LHCN-M2 (cell line): Measurements from ENCODE around the gene ETS1. TPM values are rescaled to one million over a fixed set of nuclear protein-coding genes. Genes with fewer than 3 reads are reported as not detected.
A peak's percentile ranks its signal among the peaks of the same experiment; 100 is the strongest.
"Not testable (repeated sequence)": the region's sequence is repeated elsewhere in the genome, so short reads cannot be mapped to it uniquely, and the experiment has no call there.

Experiments used
- DNase-seq: peaks from one replicate; pipeline ENCODE4 v3.0.0-alpha.2; 2012; ENCODE audit warnings: low read depth
- total RNA-seq: library from RNA; depleted of rRNA; stranded (reverse); fragments of >200 nt; gene quantifications from 2 replicates; pipeline ENCODE4 v1.2.3, GENCODE V29; 2014

ETS1 gene
- total RNA-seq, 1 experiment from 2014 or later = 38.2 TPM

DNA sequence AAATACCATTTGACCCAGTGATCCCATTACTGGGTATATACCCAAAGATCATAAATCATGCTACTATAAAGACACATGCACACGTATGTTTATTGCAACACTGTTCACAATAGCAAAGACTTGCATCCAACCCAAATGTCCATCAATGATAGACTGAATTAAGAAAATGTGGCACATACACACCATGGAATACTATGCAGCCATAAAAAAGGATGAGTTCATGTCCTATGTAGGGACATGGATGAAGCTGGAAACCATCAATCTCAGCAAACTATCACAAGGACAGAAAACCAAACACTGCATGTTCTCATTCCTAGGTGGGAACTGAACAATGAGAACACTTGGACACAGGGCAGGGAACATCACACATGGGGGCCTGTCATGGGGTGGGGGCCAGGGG is 141.4 kb downstream of the ETS1 start:
- not testable (repeated sequence) for DNase-seq

DNA sequence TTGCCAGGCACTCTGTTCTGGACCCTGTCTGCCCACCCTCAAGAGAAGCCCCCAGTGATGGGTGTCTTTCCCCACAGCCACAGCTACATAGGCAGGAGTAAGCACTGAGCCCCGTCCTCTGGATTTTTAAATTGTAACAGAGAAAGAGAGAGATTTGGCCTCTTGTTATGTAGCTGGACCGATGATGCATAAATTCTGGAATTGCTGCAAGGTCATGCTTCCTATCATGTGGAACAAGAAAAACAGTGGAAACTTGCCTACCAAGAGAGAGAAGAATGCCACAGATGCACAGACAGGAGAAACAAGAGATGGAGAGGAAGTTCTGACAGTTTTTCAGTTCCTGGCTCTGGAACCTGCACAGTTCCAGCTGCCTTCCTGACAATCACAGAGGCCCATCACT is 150.2 kb downstream of the ETS1 start:
- DNase-seq = no peak

DNA sequence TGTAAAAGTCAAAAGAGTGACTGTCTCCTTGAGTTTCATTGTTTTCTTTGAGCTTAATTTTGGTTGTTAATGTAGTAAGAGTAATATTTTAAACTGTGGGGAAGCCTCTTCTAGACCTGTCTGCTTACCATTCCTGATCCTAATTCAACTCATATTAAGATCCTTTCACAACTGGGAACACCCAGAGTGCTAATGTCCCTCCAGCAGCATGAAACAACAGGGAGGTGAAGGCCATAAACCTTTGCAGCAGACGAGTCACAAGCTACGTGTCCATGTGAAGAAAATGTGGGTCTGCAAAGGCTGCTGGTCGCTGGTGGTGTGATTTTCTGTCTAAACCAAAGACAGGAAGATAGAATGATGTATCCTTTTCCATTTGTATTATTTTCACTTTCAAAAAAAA is 152.5 kb downstream of the ETS1 start:
- DNase-seq = no peak

DNA sequence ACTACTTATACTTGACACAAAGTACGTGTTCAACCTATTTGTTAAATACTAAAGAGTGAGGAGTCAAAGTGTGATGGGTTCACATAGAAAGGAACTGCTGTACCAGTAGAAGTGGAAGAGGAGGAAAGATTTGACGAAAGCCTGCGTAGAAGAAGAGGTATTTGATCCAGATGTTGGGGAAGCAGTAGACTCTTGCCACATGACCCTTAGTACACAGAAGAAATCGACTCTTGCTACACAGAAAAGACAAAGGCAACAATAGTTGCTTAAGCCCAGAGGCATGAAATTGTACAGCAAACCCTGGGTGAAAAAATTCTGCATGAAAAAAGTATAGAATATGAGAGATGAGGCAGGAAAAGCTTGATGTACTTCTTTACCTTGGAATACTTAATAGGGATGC is 152.9 kb downstream of the ETS1 start:
- no peak for DNase-seq

DNA sequence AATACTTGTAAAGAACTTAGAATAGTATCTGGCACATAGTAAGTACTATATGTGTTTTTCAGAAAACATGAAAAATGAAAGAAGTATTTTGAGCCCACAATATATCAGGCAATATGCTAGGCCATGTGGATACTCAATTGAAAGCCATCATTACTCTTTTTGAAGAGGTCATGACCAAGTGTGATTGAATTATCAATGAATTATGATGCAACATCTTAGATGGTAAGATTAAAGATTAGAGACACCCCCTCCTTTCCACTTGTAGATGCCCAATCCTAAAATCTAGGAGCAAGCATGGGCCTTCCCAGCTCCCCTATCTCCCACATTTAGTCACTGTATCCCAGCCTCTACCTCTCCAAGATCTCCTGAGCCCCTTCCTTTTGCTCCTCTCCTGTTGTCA is 154.4 kb downstream of the ETS1 start:
- no peak for DNase-seq

DNA sequence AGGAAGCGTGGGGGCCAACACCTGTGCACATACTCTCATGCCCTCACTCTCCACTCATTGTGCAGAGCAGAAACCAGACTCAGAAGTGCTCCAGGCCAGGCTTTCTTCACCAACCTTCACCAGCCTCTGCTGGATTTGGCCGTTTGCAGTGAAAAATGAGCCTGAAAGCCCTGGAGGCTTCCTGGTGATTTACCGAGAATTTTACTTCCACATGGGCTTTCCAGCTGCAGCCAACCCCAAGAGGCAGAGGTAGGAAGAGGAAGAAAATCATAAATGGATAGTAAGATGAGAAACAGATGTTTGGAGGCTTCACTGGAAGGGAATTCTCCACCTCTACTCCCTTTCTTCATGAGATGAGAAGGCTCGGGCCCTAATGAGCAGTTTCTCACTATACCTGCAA is 155.4 kb downstream of the ETS1 start:
- no peak for DNase-seq

DNA sequence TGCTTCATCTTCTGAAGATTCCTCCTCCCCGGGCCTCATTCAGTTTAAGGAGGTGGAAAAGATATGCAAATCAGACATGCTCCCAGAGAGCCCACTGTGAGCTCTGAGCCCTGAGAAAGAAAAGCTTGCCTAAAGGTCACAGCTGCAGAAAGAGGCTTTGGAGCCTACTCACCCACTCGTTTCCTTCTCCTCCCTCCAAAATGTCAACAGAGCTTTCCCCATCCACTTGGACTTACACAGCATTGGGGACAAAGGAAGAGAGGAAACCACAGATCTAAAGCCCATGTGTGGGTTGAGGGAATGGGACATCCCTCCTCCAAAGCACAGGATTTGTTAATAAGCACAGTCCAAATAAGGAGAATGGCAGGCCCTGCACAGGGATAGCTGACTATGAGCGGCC is 158.4 kb downstream of the ETS1 start:
- DNase-seq = no peak

DNA sequence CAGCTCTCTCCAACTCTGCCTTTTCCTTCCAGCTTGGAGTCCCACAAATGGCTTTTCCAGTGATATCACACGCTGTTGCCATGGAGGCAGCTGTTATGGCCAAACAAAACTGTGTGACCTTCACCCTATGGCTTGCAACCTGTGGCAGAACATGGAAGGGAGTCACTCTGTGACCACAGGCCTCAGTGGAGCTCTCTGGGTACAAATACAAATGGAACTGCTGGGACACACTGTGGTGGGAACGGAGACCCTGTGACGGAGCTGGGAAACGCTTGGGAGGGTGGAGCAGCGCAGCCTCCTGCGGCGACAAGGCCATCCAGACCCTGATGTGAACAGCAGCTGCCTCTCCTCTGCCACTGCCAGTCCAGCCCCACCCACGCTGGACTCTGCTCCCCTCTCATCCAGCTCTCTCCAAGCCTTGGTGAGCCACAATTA is 162.5 kb downstream of the ETS1 start:
- DNase-seq = peak; percentile 73

DNA sequence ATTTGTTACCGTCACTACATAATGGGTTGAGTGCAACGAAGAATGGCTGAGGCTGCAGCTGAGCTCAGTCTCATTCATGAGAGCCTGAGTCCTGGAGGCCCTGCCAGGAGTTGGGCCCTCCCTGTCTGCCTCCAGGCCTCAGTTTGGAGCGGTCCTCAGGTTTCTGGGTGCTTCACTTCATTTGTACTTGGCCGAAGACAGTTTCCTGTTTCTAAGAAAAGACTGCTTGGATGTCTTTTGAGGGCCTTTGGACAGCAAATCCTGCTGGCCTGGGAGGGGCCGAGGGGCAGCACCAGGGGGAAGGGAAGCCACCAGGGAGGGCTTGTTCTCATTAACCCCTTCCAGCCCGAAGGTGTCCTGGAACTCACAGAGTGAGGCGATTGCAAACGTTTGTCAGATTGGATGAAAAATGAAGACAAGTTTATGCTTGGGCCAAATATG is 163.1 kb downstream of the ETS1 start:
- DNase-seq = no peak

DNA sequence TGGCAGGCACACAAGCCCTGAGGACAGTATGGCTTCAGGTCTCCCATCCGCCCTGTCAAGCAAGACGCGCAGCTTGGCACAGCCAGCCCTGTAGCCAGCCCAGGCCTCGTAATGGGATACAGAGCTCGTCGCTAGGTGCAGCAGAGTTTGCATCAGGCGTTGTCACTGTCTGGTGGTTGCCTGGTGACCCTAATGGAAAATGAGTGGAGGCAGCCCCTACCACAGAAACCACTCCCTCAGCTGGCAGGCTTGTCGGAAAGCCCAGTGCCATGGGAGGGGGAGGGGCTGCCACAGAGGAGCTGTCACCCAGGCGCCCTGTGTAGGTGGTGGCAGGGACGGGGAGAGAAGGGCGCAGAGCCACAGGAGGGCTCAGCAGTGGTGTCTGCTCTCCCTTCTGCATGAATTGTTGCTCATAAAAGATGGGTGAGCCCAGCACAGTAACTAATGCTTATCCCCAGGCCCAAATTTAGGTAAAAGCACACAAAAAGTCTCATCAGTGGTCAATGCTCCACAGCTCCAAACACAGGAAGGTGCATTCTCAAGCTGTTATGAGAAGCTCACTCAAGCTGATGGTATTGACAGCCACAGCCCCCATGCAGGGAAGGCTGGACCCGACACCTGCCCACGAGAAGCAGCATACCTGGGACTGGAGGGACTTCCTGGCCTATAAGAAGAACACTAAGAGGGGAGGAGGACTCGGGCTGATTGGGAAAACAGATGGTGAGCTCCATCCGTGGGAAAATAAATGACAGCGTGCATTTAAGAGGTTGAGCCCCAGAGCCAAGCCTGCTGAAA is 164.6 kb downstream of the ETS1 start:
- no peak for DNase-seq

DNA sequence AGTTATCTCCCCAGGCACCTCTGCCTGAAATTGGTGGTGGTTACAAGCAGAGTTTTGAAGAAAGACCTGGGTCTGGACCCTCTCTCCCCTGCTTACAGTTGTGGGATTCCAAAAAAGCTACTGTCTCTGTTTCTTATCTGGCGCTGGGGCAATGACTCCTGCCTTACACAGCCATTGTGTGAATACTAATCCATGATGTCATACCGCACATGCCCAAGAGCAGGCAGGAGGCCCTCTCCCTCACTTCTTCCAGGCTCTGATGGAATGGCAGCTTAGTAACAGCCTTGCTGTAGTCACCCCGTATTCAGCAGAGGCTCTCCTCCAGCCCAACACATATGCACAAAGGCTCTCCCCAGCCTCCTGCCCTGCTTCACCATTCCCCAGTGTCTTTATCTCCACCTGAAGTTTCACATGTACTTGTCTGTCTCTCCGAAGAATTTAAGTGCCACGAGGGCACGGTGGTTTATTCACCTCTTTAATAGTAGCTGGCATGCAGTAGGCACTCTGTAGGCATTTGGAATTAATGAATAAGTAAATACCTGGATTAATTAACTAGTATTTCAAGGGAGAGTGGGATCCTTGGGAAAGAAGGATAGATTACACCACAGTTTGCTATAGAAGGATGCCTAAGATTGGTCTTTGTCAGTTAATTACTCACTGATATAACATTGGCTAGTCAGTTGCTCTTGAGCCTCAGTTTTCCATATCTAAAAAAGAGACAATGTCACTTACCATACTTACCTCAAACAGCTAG is 165.6 kb downstream of the ETS1 start:
- DNase-seq = no peak

DNA sequence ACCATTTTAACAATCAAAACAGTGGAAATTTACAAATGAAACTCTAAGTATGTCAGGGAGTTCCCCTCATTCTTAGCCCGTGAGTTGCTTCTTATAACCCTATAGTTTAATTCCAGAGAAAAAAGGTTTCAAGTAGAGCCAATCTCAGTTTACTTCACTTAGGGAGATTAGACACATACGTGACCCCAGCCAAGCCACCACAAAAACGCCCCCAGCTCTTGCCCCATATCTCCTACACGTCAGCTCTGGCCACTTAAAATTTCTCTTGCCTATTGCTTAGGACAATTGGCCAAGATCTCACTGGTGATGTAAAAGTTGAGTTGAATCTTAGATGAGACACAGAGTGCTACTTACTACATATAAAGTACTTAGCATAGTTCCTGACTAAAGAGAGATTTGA is 166.4 kb downstream of the ETS1 start:
- no peak for DNase-seq

DNA sequence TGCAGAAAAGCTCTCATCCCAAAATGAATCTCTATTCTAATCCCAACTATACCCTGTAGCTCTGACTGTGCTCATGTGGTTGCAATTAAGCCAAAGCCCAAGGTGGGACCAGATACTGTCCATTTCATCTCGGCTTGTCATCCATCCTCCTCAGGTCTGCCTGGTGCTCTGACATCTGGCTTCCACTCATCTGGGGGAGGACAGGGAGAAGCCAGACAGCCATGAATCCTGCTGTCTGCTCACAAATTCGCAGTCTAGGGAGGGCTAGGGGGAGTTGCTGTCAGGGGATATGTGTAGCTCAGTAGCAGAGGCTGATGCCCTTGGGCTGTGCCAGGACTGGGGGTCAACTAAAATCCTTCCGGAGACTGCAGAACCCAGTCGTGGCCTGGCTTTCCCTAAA is 167.1 kb downstream of the ETS1 start:
- DNase-seq = no peak

DNA sequence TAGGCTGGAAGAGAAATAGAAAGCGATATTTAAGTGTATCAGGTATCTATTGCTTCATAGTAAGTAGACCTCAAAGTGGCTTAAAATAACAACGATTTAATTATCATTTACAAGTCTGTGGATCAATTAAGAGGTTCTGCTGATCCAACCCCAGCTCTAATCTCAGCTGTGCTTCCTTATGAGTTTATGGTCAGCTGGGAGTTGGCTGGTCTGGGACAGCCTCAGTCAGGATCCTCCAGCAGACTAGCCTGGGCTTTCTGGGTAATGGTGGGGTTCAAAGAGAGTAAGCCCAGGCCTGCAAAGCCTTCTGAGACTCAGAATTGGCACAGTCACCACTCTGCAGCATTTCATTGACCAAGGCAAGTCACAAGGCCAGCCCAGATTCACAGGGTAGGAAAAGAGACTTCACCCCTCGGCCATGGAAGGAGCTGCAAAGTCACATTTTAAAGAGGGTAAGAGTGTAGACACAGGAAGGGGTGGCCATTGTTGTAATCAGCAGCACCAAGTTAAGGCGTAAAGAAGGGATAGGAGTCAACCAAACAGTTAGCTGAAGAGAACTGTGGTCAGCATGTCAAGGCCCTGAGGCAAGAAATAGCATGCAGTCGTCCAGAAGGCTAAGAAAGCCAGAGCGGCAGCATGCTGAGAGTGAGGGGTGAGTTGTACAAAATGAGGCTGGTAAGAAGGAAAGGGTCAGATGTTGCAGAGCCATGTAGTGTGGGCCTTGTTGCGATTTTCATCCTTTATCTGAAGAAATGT is 168.2 kb downstream of the ETS1 start:
- no peak for DNase-seq

DNA sequence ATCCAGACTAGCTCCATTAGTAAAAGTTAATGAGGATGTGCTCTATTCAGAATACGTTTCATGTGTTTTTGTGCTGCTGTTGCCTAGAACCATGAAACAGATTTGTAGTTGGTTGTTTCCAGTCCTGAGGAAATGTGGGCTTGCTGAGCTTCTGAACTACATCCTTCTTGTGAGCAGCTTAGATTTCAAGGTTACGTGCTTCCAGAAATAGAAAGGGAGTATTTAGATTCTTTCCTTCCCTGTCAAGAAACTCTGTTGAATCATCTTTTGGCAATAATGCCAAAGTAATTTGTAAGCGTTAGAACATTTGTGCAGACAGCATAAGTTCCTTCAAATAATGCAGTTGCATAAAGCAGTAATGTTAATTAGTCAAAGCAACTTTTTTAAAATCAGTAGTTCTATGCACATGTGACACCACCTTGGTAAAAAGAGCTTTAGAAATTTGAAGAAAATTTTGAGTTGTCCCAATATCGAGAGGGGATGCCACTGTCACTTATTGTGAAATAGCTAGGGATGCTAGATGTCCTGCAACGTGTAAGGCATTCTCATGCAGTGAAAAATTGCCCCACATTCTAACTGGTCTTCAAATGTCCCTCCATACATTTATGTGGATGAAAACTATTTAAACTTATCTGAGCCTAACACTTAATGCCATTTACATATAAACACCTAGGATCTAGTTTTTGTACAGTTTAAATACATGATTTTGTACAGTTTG is 169.6 kb downstream of the ETS1 start:
- DNase-seq = peak; percentile 83

DNA sequence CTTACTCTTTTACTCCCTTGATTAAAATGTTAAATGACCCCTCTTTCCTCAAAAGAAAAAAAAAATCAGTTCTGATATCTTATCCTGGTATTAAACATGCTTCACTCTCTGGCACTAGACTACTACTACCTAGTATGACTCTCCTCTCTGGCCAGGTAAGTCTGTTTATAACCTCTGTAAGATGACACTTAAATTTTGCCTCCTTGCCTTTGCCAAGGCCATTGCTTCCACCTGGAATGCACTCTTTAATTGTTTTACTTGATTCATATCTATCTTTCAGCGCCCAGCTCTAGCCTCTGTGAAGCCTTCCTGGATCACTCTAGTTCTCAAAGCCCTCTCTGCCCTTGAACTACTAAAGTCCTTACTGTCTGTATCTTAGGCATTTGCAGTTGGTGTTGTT is 170.4 kb downstream of the ETS1 start:
- DNase-seq = no peak

DNA sequence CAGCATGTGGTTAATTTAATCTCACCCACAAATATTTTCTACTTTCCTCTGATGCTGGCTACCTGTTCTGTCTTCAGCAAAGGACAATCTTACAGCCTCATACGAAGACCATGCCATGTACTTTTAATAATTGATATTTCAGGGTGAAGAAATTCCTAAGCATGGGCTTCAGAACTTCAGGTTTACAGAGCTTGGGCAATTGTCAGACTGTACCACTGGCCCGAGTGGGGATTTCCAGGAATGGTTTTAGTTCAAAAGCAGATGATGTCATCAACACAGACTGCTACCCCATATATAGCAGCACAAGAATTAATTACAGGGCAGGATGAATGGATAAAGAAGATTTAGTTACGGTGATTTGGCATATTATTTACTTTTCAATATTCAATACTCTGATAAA is 171.8 kb downstream of the ETS1 start:
- no peak for DNase-seq

DNA sequence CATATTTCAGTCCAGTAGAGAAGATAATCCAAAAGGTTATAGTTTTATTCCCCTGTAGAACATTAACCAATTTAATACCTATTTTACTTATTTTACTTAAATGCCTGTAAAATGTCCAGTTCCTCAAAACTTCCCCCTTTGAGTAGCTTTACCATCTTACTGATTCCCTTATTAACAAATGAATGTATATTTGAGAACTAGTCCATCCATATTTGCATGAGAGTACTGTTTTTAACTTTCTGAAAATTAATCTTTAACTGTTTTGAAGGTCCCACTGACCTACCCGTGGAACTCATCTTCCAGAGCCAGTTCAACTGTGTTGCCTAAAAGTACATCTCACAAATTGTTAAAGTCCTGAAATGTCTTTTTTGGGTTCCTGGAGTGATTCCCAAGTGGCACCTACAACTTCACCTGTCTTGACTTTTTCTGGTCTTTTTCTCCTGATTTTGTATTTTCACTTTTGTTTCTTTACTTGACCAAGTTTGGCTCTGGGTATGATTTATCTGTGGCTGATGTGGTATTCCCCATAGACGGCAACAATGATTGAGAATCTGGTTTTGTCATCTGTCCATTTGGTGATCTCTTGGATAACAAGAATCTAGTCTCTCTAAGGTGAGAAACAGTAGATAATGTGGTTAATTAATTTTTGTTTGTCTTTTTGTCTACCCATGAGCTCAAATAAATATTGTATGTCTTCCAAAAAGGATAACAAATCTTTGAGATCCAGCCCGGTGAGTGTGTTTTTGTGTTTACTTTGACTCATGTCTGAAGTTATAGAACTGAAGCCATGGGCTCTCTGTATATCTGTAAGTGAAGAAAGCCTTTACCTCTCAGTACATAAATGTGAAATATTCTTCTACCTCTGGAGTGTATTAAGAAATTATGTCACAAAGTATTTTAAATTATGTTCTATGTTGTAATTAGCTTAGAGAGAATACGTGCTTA is 174.2 kb downstream of the ETS1 start:
- no peak for DNase-seq

DNA sequence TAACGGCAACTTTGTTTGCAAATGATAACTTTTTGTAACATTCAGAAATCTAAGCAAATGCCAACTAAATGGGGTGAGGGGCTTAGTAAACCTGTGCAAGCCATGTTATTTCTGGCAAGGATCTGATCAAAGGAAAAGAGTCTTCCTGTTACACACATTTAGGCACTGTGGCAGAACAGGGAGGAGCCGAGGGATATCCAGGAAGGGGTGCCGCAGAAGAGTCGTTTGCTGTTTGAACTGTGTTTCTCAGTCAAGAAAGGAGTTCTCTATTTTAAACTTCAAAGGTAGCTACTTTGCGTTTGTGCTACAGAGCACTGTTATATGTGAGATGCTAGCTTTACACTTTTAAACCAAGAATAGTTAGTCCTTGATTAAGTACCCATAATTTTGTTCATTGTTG is 175.5 kb downstream of the ETS1 start:
- DNase-seq = no peak

DNA sequence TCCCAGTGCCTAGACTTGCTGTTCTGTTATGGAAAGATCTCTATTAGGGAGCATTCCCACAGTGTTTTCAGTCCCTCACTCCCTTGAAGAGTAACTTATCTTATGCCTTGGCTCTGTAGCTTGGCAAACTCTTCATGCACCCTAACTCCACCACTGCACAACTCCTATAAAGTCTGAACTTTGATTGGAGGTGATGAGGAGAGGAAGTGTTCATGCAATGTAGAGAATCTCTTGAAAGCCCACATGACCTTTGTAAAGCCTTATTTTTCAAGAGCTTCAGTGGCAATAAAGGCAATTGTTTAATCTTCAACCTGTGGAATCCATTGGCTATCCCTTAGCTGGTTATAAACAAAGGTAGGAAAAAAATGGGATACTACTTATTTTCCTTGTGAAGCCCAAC is 176.2 kb downstream of the ETS1 start:
- no peak for DNase-seq

DNA sequence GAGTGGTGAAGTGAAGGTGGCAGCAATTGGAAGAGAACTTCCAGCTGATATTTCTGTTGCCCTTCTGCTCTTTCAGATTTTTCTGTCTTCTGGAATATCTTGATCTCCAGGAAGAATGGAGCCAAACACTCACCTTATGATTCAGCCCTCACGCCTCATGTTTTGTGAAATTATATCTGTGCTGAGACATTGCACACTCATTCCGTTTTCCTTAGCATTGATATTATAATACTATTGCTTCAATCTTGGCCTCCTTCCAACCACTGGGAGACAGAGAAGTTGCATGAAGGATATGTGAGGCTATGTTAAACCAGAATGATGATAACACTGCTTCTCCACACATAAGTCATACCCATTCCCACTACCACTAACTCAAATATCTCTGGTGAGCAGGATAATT is 177.9 kb downstream of the ETS1 start:
- peak; percentile 76 for DNase-seq
